Activated CD8-positive, alpha-beta memory T cell treated with anti-CD3 and anti-CD28 coated beads, Interleukin-2, amount 50 U/mL, for 24 hours (primary cell): ENCODE measurements around the gene TRIM15.
"Not testable (repeated sequence)": the region's sequence is repeated elsewhere in the genome, so short reads cannot be mapped to it uniquely, and the experiment has no call there.

ENCODE experiments used
- DNase-seq: peaks from one replicate; pipeline ENCODE4 v3.0.0-alpha.2; 2020; ENCODE audit errors: extremely low read depth

TRIM15 gene

GRCh38 chr6:30163090-30163917 is at the start of gene TRIM15:
TSS of gene TRIM15 (plus strand) at chr6:30163546. CDS start at chr6:30163685, 139 bp downstream.
- DNase-seq: no peak

- no peak for DNase-seq
Observed at GRCh38 chr6:30113841-30114240, 49.5 kb upstream of the TRIM15 start.

- no peak for DNase-seq
Observed at GRCh38 chr6:30116724-30117123, 46.6 kb upstream of the TRIM15 start.

- not testable (repeated sequence) for DNase-seq
Observed at GRCh38 chr6:30118691-30119090, 44.7 kb upstream of the TRIM15 start.

- DNase-seq: no peak
Observed at GRCh38 chr6:30121446-30122366, 41.6 kb upstream of the TRIM15 start.

- DNase-seq: no peak
Observed at GRCh38 chr6:30122515-30122914, 40.8 kb upstream of the TRIM15 start.

- no peak for DNase-seq
Observed at GRCh38 chr6:30127238-30128093, 35.9 kb upstream of the TRIM15 start.

GRCh38 chr6:30129265-30130178 is 33.8 kb upstream of the TRIM15 start:
- DNase-seq: no peak

- DNase-seq: no peak
Observed at GRCh38 chr6:30130179-30130679, 33.1 kb upstream of the TRIM15 start.

GRCh38 chr6:30130887-30131862 is 32.2 kb upstream of the TRIM15 start:
- peak; percentile 34 for DNase-seq

GRCh38 chr6:30131947-30132497 is 31.3 kb upstream of the TRIM15 start:
- no peak for DNase-seq

GRCh38 chr6:30135147-30135546 is 28.2 kb upstream of the TRIM15 start:
- DNase-seq: no peak

- no peak for DNase-seq
Observed at GRCh38 chr6:30135757-30136156, 27.6 kb upstream of the TRIM15 start, which contains the start of gene TRIM40. TSS of gene TRIM40 (plus strand) at chr6:30136140. CDS start at chr6:30137037, 897 bp downstream.

- DNase-seq: no peak
Observed at GRCh38 chr6:30136570-30137286, 26.6 kb upstream of the TRIM15 start.

GRCh38 chr6:30140240-30140639 is 23.1 kb upstream of the TRIM15 start:
- DNase-seq: not testable (repeated sequence)

- no peak for DNase-seq
Observed at GRCh38 chr6:30142665-30143064, 20.7 kb upstream of the TRIM15 start.

- DNase-seq: no peak
Observed at GRCh38 chr6:30143780-30144179, 19.6 kb upstream of the TRIM15 start.

GRCh38 chr6:30144811-30145210 is 18.5 kb upstream of the TRIM15 start:
- DNase-seq: no peak
